ENCODE data around the gene RPL7L1. TPM values are rescaled to one million over a fixed set of nuclear protein-coding genes. Genes with fewer than 3 reads are reported as not detected.

The RPL7L1 gene
- total and polyA plus RNA-seq, 2 of the 4 experiments (the other 2 are of a cell fraction): 43.0 to 112 TPM

GRCh38 chr6:42885702-42886101 lies 6.3 kb downstream of the RPL7L1 start:
- no peak overlapping the region for H3K4ac ChIP-seq (ENCODE audit: low read depth, low read length)
- H3K14ac ChIP-seq (replicated peaks; ENCODE audit: low read depth, low read length): no peak overlapping the region
- no CpG with 5 or more reads among the region's 4 CpGs for WGBS, 2 experiments (ENCODE audit: extremely low coverage in 2 of 2, insufficient read length in 1 of 2)
- no peak overlapping the region for H4K91ac ChIP-seq (ENCODE audit: insufficient read depth, low read depth, low read length)
- H3K4me1 ChIP-seq (ENCODE audit: control insufficient read depth, insufficient read depth, low read length): peaks cover 3% of the 10 kb centered on the region; the same call in 1 of the 2 replicates
- H3K27ac ChIP-seq (ENCODE audit: insufficient read depth, low read length): no peak overlapping the region
- H3K9me3 ChIP-seq (ENCODE audit: control insufficient read depth, insufficient read depth, low read length): no peaks in the 10 kb centered on the region
- no peak overlapping the region for H2BK120ac ChIP-seq (ENCODE audit: low read depth, low read length)
- peaks cover 26 to 33% of the 10 kb centered on the region in 2 experiments for H3K79me1 ChIP-seq (ENCODE audit: low read depth in 1 of 2, low read length in 2 of 2)
- H3K4me2 ChIP-seq (ENCODE audit: low read depth, low read length): no peak overlapping the region
- peaks cover 3% of the 10 kb centered on the region; the same call in 1 of the 2 replicates for H4K20me1 ChIP-seq (ENCODE audit: insufficient read depth, low read length)
- in situ Hi-C loops (cut with MboI; ENCODE audit: low sequenced_read_pairs): loop anchor here (25.0 kb wide), 1 partner anchor 798 kb away; no protein-coding TSS in a partner anchor
- peaks cover 39% of the 10 kb centered on the region for H3K36me3 ChIP-seq (ENCODE audit: control insufficient read depth, insufficient read depth, low read length)
- BruUV-seq (replicated peaks): no TSS peak
- TF ChIP-seq POLR2A (IDR thresholded peaks at IDR 0.05; ENCODE audit: low read depth, low read length): no peak
- no peak for TF ChIP-seq RFX5 (IDR thresholded peaks at IDR 0.05; ENCODE audit: low read depth, low read length)
- TF ChIP-seq SMC3 (IDR thresholded peaks at IDR 0.05; ENCODE audit: low read depth, low read length): no peak
- TF ChIP-seq MAFK (IDR thresholded peaks at IDR 0.05; ENCODE audit: low read depth, low read length): no peak
- TF ChIP-seq NFE2L2 (IDR thresholded peaks at IDR 0.05; ENCODE audit: low read depth, low read length): no peak
- TF ChIP-seq CEBPB (IDR thresholded peaks at IDR 0.05; ENCODE audit: low read depth, low read length): no peak
- no peak for TF ChIP-seq MXI1 (IDR thresholded peaks at IDR 0.05; ENCODE audit: borderline replicate concordance, low read depth, low read length)
- TF ChIP-seq RAD21 (IDR thresholded peaks at IDR 0.05; ENCODE audit: low read length): no peak
- no peak for TF ChIP-seq USF2 (IDR thresholded peaks at IDR 0.05; ENCODE audit: low read depth, low read length)
- TF ChIP-seq CHD1 (IDR thresholded peaks at IDR 0.05; ENCODE audit: low read depth, low read length): no peak
- no peak for TF ChIP-seq MAZ (IDR thresholded peaks at IDR 0.05; ENCODE audit: borderline replicate concordance, low read depth, low read length)
- H4K8ac ChIP-seq (ENCODE audit: low read depth in 2 of 2, low read length in 2 of 2): no peak overlapping the region
- H4K5ac ChIP-seq (ENCODE audit: low read depth, low read length): no peak overlapping the region
- DNase-seq: no peak
- H3K18ac ChIP-seq (ENCODE audit: low read depth, low read length): no peak overlapping the region
- H2AK9ac ChIP-seq (replicated peaks; ENCODE audit: low read depth, low read length, poor library complexity): no peak overlapping the region
- dilution Hi-C loops (cut with HindIII; ENCODE audit: low sequenced_read_pairs, unreplicated experiment): no loop called here
- H2BK15ac ChIP-seq (ENCODE audit: low read depth, low read length): no peak overlapping the region
- no peak overlapping the region for H3K4me3 ChIP-seq (ENCODE audit: insufficient read depth, low read depth, low read length)
- H3K27me3 ChIP-seq (ENCODE audit: control insufficient read depth, insufficient read depth, low read length): no peaks in the 10 kb centered on the region
- no peak overlapping the region for H3K9ac ChIP-seq (ENCODE audit: low read depth, low read length)
- no peak overlapping the region for H2AK5ac ChIP-seq (ENCODE audit: low read depth, low read length)
- H2BK5ac ChIP-seq (ENCODE audit: low read depth, low read length, poor library complexity, severe bottlenecking): no peak overlapping the region
- POLR2A ChIA-PET (ENCODE audit: unreplicated experiment): no interaction called here
- no peak overlapping the region for H2AFZ ChIP-seq (replicated peaks; ENCODE audit: low read length, poor library complexity)
- intact Hi-C loops (cut with micrococcal nuclease): no loop called here
- no peak overlapping the region for H3K23ac ChIP-seq (ENCODE audit: low read depth, low read length)
- CTCF ChIA-PET: no interaction called here
- no peak for ATAC-seq (ENCODE audit: low read depth)
- no peaks in the 10 kb centered on the region for H3K9me1 ChIP-seq (ENCODE audit: insufficient read depth, low read length)
- H2BK20ac ChIP-seq (ENCODE audit: low read depth, low read length): no peak overlapping the region
- no peak overlapping the region for H3K56ac ChIP-seq (ENCODE audit: extremely low read depth, insufficient read depth, low read length)
